Effector CD8-positive, alpha-beta T cell (primary cell): Measurements from ENCODE around the gene PADI4.
"Not testable (repeated sequence)": the region's sequence is repeated elsewhere in the genome, so short reads cannot be mapped to it uniquely, and the experiment has no call there.

ENCODE experiments used
- DNase-seq: peaks from one replicate; lab custom pipeline; 2025; lab: John Stamatoyannopoulos, UW

Gene PADI4

GRCh38 chr1:17314491-17314971, 6.5 kb downstream of the PADI4 start:
- no peak for DNase-seq

- DNase-seq = no peak
These were observed 7.6 kb downstream of the PADI4 start for GRCh38 chr1:17315542-17316130.

DNA sequence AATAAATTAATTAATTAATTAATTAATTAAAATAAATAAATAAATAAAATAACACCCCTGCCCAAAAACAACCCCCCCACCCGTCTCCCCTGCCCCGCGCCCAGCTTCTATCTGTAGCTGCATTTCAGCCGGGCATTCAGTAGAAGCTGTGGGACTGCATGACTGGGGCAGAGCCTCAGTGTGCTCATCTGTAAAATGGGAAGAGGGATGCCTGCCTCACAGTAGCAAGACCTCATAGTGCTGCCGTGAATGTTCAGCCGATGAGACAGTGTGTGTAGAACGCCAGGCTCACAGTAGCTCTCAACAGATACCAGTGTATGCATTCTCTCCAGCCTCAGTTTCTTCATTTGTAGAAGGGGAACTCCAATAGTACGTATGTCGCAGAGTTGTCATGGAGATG, 8.7 kb downstream of the PADI4 start:
- DNase-seq = no peak

GRCh38 chr1:17318262-17318661, 10.3 kb downstream of the PADI4 start:
- DNase-seq = no peak

DNA sequence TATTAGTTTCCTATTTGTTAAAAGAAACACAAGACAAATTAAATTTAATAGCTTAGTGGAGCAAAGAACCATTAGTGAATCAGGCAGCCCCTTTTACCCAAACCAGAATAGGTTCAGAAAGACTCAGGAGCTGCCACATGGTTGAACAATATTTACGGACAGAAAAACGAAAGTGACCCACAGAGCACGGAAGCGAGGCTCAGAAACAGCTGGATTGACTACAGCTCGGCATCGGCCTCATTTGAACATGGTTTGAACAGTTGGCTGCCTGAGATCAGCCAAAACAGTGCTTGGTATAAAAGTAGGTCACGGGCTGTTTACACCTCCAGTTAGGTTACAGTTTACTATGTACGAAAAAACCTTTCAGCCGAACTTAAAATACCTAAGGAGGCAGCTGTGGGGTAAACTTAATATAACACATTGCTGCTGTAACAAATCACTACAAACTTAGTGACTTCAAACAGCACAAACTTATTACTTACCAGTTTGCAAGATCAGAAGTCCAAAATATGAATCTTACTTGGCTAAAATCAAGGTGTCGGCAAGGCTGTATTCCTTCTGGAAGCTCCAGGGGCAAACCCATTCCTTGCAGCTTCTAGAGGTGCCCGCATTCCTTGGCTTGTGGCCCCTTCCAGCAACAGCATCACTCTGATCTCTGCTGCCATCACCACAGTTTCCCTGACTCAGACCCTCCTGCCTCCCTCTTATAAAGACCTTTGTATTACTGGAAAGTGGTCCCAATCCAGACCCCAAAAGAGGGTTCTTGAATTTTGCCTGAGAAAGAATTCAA, 11.8 kb downstream of the PADI4 start:
- no peak for DNase-seq

GRCh38 chr1:17321857-17322390, 13.9 kb downstream of the PADI4 start:
- DNase-seq = not testable (repeated sequence)

GRCh38 chr1:17328855-17329254, 20.9 kb downstream of the PADI4 start:
- no peak for DNase-seq

DNA sequence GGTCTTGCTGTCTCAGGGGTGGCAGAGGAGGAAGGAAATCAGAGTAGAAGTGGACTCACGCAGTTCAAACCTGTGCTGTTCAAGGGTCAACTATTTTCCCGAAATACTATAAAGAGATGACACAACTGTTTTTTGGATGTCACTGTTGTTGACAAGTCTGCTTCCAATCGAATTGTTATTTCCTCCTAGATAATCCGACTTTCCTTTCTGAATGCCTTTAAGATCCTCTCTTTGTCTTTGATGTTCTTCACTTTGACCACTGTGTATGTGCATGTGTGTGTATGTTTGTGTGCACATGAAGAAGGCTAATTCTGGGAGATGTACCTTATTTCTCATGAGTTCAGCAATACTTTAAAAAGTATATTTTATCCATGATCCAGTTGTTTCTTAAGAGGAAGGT, 21.6 kb downstream of the PADI4 start:
- no peak for DNase-seq

GRCh38 chr1:17330856-17331255, 22.9 kb downstream of the PADI4 start:
- no peak for DNase-seq

DNA sequence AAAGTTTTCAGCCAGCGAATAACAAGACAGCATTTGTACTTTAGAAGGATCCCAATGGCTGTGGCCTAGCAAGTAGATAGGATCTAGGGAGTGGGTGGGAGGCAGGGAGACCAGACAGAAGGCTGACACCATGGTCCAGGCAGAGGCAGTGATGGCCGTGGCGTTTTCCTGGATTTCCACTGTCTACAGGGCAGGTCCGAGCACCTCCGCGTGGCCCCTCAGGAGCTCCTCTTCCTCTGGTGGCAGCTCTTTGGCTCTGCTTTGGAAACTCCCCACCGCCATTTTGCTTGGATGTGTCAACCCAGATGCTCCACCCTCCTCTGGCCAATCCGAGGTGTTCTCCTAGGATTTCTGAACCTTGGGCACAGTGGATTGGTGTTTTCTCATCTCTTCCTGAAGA, 25.1 kb downstream of the PADI4 start:
- no peak for DNase-seq

GRCh38 chr1:17335821-17336710, 28.1 kb downstream of the PADI4 start:
- DNase-seq = peak; percentile 39

DNA sequence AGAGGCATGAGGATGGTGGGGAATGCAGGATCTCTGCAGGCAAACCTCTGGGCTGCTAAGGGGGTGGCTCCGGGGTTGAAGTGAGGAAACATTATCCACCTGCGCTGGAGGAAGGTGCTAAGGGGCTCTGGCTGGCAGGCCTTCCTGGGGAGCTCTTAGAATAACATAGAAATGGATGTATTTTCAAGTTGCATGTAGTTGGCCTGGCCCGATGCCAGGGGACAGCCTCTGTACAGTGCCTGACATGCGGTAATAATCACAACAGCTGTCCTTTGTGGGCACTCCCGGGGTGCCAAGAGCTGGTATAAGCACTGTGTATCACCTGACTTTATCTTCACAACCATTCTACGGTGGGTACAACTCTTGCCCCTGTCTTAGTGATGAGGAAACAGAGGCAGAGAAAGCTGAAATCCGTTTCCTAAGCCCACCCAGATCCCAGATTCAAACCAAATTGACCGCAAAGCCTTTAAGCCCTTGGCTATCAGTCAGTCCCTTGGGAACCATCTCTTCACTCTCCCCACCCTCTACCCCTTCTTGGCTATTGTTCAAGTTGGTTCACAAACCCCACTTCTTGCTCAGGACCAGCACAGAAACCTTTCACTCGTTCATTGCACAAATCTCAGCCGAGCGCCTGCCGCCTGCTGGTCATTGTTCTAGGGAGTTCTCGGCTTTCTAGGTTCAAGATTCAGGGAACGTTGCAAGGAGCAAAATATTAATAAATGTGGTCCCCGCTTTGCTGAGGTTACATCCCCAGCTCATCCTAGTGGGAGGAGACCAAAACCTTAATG, 30.9 kb downstream of the PADI4 start:
- DNase-seq = no peak

DNA sequence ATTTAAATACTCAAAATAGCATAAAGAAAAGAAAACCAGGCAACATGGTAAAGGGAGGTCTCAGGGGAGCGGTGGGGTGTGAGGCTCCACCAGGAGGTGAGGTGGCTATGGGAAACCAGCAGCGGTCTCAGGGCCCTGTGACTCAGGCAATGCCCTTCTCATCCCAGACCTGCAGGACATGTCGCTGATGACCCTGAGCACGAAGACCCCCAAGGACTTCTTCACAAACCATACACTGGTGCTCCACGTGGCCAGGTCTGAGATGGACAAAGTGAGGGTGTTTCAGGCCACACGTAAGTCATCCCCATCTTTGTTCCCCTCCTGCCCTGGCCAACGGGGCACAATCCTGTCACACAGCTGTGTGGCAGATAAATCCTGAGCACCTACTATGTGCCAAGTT, 31.5 kb downstream of the PADI4 start:
- no peak for DNase-seq

- no peak for DNase-seq
These were observed 32.4 kb downstream of the PADI4 start for GRCh38 chr1:17340358-17340757.

GRCh38 chr1:17342014-17342441, 34.0 kb downstream of the PADI4 start:
- DNase-seq = no peak

DNA sequence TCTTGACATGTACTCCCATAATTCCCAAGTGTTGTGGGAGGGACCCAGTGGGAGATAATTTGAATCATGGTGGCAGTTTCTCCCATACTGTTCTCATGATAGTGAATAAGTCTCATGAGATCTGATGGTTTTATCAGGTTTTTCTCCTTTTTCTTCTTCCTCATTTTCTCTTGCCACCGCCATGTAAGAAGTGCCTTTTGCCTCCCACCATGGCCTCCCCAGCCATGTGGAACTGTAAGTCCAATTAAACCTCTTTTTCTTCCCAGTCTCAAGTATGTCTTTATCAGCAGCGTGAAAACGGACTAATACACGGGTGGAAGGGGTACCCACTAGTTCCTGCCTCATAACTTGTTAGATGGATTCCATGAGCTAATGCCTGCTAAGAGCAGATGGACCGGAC, 37.5 kb downstream of the PADI4 start:
- DNase-seq = not testable (repeated sequence)

GRCh38 chr1:17346046-17346789, 38.2 kb downstream of the PADI4 start:
- no peak for DNase-seq

DNA sequence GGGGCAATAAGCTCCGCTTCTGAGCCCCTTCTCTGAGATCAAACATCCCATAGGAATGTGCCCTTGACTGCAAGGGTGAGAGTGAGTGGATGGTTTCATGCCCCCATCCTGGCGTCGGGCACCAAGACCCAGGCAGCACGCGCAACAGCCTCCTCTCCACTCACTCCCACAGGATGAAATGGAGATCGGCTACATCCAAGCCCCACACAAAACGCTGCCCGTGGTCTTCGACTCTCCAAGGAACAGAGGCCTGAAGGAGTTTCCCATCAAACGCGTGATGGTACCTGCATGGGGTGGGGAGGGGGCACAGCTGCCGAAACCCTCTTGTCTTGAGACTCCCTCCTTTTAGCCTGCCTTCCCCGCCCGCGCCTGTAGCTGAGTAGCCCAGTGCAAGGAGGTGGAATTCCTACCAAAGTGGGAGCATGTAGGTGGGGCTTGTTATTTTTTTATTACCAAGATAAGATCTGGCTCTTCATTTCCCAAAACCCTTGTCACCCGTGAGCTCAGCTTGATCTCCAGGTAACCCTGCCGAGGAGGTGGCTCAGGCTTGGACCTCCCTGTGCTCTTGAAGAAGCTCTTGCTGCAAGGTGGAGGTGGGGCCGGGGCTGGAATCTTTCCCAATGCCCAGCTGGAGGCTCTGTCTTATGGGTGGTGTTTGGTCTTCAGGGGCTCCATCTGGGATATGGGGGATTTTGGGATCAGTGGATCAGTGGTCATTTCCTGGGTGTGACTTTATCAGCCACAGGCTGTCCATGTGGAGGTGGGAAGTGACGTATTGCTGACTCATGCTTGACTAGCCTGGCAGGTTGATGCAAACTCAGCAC, 40.0 kb downstream of the PADI4 start:
- DNase-seq = no peak

GRCh38 chr1:17348593-17349234, 40.7 kb downstream of the PADI4 start:
- no peak for DNase-seq
